Activated T-cell treated with anti-CD3 and anti-CD28 coated beads, Interleukin-2, amount 50 U/mL, for 4 hours (primary cell): ENCODE measurements around the gene SUPT3H. TPM values are rescaled to one million over a fixed set of nuclear protein-coding genes. Genes with fewer than 3 reads are reported as not detected.

ENCODE experiments used
- ATAC-seq, 2 donors: fragments of 200-7000 bp; cut with Tn5 transposase; one replicate each; pipeline ENCODE4 v1.10.0; 2021
- DNase-seq: peaks from one replicate; pipeline ENCODE4 v3.0.0-alpha.2; 2020
- H3K27me3 Mint-ChIP-seq: one replicate; pipeline ENCODE4 v1.8.0; 2021; ENCODE audit warnings: low read depth, mixed read lengths
- H3K36me3 Mint-ChIP-seq: one replicate; pipeline ENCODE4 v1.8.0; 2022; ENCODE audit warnings: mixed read lengths; ENCODE audit not compliant: insufficient read depth
- H3K4me1 Mint-ChIP-seq: one replicate; pipeline ENCODE4 v1.8.0; 2021; ENCODE audit warnings: low read depth, mixed read lengths
- H3K4me3 Mint-ChIP-seq: one replicate; pipeline ENCODE4 v1.8.0; 2021; ENCODE audit warnings: mild to moderate bottlenecking, moderate library complexity, mixed read lengths
- H3K9me3 Mint-ChIP-seq: one replicate; pipeline ENCODE4 v1.8.0; 2021; ENCODE audit warnings: mixed read lengths
- total RNA-seq, 3 donors: library from RNA; stranded (reverse); gene quantifications; one replicate each; pipeline ENCODE4 v1.2.1, GENCODE V29; 2021

Gene SUPT3H
- 10 to 100 TPM; 14.1 to 15.7 (median 15.7) TPM for total RNA-seq

GRCh38 chr6:45377554-45378333 is at the start of gene SUPT3H:
Gene SUPT3H, minus strand, starts transcription at chr6:45377934.
- no peaks in the 10 kb centered on the region for H3K27me3 Mint-ChIP-seq
- peaks cover 20% of the 10 kb centered on the region for H3K4me1 Mint-ChIP-seq
- H3K4me3 Mint-ChIP-seq = peak within 1 kb of the TSS; percentile 97
- no peaks in the 10 kb centered on the region for H3K36me3 Mint-ChIP-seq
- no peaks in the 10 kb centered on the region for H3K9me3 Mint-ChIP-seq
- ATAC-seq = peak; percentile 85 to 86
- peak; percentile 93 for DNase-seq

GRCh38 chr6:45426251-45426650 is 48.5 kb upstream of the SUPT3H start:
- no peaks in the 10 kb centered on the region for H3K27me3 Mint-ChIP-seq
- ATAC-seq (no peak), DNase-seq (no peak)
- H3K36me3 Mint-ChIP-seq = peaks cover 5% of the 10 kb centered on the region
- peak overlapping the region; percentile 47 for H3K4me3 Mint-ChIP-seq
- H3K4me1 Mint-ChIP-seq = peaks cover 53% of the 10 kb centered on the region
- no peaks in the 10 kb centered on the region for H3K9me3 Mint-ChIP-seq

- no peaks in the 10 kb centered on the region for H3K9me3 Mint-ChIP-seq
- ATAC-seq = no peak
- peaks cover 8% of the 10 kb centered on the region for H3K27me3 Mint-ChIP-seq
- DNase-seq = no peak
- peaks cover 56% of the 10 kb centered on the region for H3K4me1 Mint-ChIP-seq
- peaks cover 5% of the 10 kb centered on the region for H3K36me3 Mint-ChIP-seq
- peak overlapping the region; percentile 96 for H3K4me3 Mint-ChIP-seq
These were observed 46.7 kb upstream of the SUPT3H start for GRCh38 chr6:45424451-45424861.

DNA sequence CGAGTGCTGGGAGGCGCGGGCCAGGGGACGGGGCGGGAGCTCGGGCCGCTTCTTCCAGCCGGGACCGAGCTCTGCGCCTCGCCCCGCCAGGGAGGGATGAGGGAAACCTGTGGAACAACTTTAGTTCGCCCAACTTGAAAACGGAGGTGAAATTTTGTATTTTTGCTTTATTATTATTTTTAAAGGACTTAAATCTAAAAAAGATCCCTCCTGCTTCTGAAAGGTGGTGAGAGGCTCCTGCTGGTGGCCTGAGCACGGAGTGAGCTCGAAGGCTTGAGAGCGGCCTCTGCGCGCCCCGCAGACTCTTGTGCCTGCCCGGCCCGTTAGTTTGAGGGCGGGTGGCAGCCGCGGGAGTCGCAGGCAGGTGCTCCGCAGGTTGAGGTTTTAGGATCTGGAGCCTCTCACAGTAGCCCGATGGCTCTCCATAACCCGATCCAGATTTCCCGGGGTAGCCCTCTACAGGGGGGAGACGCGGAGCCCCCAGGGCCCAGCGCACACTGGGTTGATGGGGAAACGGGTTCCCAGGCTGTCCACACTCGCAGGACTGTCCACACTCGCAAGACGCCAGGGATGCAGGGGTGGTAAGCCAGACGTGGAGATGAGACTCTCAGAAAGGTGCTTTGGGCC is 46.2 kb upstream of the SUPT3H start:
- H3K36me3 Mint-ChIP-seq = peaks cover 3% of the 10 kb centered on the region
- DNase-seq = no peak
- ATAC-seq = no peak
- H3K4me3 Mint-ChIP-seq = peak overlapping the region; percentile 96
- no peaks in the 10 kb centered on the region for H3K9me3 Mint-ChIP-seq
- peaks cover 12% of the 10 kb centered on the region for H3K27me3 Mint-ChIP-seq
- peaks cover 55% of the 10 kb centered on the region for H3K4me1 Mint-ChIP-seq

- Mint-ChIP-seq H3K4me1 (peaks cover 49% of the 10 kb centered on the region), H3K9me3 (no peaks in the 10 kb centered on the region), H3K4me3 (peak overlapping the region; percentile 96), H3K27me3 (peaks cover 14% of the 10 kb centered on the region), H3K36me3 (no peaks in the 10 kb centered on the region)
- DNase-seq (peak; percentile 11), ATAC-seq (peak; percentile 8 to 9)
These were observed 45.5 kb upstream of the SUPT3H start for GRCh38 chr6:45423111-45423823.

DNA sequence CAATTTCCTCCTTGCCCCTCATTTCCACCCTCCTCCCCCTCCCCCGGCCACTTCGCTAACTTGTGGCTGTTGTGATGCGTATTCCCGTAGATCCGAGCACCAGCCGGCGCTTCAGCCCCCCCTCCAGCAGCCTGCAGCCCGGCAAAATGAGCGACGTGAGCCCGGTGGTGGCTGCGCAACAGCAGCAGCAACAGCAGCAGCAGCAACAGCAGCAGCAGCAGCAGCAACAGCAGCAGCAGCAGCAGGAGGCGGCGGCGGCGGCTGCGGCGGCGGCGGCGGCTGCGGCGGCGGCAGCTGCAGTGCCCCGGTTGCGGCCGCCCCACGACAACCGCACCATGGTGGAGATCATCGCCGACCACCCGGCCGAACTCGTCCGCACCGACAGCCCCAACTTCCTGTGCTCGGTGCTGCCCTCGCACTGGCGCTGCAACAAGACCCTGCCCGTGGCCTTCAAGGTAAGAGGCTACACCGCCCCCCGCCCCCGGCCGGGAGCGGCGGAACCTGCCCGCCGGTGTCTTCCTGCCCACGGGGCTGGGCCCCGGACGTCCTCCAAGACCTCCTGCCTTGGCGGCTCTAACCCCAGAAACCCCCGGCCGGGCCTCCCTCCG is 44.9 kb upstream of the SUPT3H start:
- Mint-ChIP-seq H3K9me3 (no peaks in the 10 kb centered on the region), H3K4me3 (peak overlapping the region; percentile 96), H3K36me3 (no peaks in the 10 kb centered on the region), H3K27me3 (peaks cover 15% of the 10 kb centered on the region), H3K4me1 (peaks cover 43% of the 10 kb centered on the region)
- peak; percentile 52 for DNase-seq
- ATAC-seq = peak; percentile 33 to 39

- DNase-seq (peak; percentile 36), ATAC-seq (peak; percentile 23 to 26)
- H3K4me1 Mint-ChIP-seq = peaks cover 42% of the 10 kb centered on the region
- peak overlapping the region; percentile 96 for H3K4me3 Mint-ChIP-seq
- H3K36me3 Mint-ChIP-seq = no peaks in the 10 kb centered on the region
- H3K27me3 Mint-ChIP-seq = peaks cover 15% of the 10 kb centered on the region
- H3K9me3 Mint-ChIP-seq = no peaks in the 10 kb centered on the region
These were observed 44.2 kb upstream of the SUPT3H start for GRCh38 chr6:45421709-45422502.

DNA sequence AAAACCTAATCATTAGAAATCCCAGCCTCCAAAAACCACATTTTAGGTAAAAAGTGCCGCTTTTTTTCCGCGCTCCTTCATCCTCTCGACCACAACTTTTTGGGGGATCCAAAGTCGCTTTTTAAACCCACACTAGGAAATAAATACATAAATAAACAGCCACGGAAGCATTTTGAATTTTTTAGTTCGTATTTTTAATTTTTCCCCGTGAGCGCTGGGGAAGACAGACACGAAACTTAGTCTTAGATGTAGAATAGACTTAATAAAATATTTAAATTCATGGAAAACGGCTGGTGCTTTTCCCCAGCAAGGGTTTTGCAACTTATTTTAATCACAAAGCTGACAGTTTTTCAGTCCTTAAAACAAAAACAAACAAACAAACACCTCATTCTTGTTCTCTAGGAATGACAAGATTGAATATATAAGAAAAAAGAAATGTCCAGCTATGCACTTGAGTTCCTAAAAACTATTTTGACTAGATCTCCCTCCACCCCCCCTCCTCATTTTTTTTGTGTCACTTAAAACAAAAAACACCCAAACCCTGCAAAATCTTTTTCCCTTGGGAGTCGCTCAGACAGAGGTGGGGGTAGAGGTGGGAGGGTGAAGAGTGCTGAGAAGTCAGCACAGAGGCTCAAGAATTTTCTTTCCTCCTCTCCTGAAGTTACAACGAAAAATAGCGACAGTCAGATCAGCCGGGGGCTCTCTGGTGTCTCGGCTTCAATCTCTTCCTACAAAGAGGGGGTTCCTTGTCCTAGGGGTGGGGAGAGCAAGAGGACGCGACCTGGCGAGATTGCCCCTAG is 43.4 kb upstream of the SUPT3H start:
- Mint-ChIP-seq H3K4me3 (peak overlapping the region; percentile 92), H3K4me1 (peaks cover 48% of the 10 kb centered on the region), H3K9me3 (no peaks in the 10 kb centered on the region), H3K36me3 (no peaks in the 10 kb centered on the region), H3K27me3 (peaks cover 15% of the 10 kb centered on the region)
- ATAC-seq (no peak), DNase-seq (no peak)

DNA sequence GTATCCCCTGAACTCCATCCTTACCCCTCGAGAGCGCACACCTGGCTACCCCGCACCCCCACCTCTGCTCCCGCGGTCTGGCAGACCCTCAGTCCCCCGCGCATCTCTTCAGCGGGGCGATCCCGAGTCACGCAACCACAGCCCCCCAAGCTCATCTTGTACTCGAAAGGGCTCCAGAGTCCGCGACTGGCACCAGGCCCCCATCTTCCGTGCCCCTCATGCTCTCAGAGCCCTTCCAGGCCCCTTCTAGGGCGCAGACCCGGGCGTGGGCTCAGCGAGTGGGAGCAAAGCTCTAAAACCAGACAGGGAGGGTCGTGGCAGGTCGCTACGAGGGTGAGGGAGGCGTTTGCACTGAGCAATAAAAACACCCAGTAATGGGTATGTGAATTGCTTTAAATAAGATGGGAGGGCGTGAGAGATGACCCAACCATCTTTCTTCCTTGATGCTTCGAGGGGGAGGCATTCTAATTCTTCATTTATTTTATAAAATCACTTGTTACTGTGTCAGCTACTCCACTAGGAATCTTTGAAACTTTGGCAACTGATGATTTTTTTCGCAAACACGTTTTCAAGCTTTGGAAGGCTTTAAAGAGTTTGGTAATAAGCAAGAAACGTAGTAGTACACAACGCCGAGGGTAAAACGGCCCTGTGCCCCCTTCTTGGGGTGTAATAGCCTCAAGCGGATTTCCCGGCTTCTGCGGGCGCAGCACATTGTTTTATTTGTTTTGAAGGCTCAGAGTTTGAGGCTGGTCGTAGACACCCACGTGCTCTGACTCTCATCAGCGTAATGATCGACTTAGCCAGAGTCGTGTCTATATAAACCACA is 42.6 kb upstream of the SUPT3H start:
- DNase-seq (peak; percentile 45), ATAC-seq (peak; percentile 29 to 30)
- Mint-ChIP-seq H3K4me1 (peaks cover 50% of the 10 kb centered on the region), H3K36me3 (no peaks in the 10 kb centered on the region), H3K27me3 (peaks cover 21% of the 10 kb centered on the region), H3K9me3 (no peaks in the 10 kb centered on the region), H3K4me3 (peak overlapping the region; percentile 92)

- no peaks in the 10 kb centered on the region for H3K36me3 Mint-ChIP-seq
- DNase-seq (peak; percentile 54), ATAC-seq (peak; percentile 32 to 38)
- H3K4me1 Mint-ChIP-seq = peaks cover 47% of the 10 kb centered on the region
- no peaks in the 10 kb centered on the region for H3K9me3 Mint-ChIP-seq
- H3K4me3 Mint-ChIP-seq = peak overlapping the region; percentile 92
- H3K27me3 Mint-ChIP-seq = peaks cover 21% of the 10 kb centered on the region
These were observed 41.9 kb upstream of the SUPT3H start for GRCh38 chr6:45419571-45420082.

DNA sequence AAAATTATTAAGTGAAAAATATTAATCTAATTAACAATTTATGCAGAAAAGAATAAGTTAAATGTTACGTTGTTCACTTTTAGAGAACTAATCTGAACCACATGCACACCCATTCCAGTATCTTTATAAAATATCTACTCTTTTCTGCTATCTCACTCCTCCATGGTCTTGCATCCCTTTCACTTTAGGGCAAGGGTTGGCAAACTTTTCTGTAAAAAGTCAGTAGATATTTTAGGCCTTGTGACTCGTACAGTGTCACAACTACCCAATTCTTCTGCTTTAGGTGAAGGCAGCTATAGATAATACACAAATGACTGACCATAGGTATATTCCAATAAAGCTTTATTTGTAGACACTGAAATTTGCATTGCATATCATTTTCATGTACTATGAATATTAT is 39.7 kb upstream of the SUPT3H start:
- ATAC-seq (no peak), DNase-seq (no peak)
- H3K4me1 Mint-ChIP-seq = peaks cover 39% of the 10 kb centered on the region
- H3K4me3 Mint-ChIP-seq = no peak overlapping the region
- peaks cover 21% of the 10 kb centered on the region for H3K27me3 Mint-ChIP-seq
- no peaks in the 10 kb centered on the region for H3K9me3 Mint-ChIP-seq
- no peaks in the 10 kb centered on the region for H3K36me3 Mint-ChIP-seq

GRCh38 chr6:45416700-45417099 is 39.0 kb upstream of the SUPT3H start:
- no peak overlapping the region for H3K4me3 Mint-ChIP-seq
- no peaks in the 10 kb centered on the region for H3K36me3 Mint-ChIP-seq
- H3K9me3 Mint-ChIP-seq = no peaks in the 10 kb centered on the region
- peaks cover 36% of the 10 kb centered on the region for H3K4me1 Mint-ChIP-seq
- no peak for DNase-seq
- ATAC-seq = no peak
- H3K27me3 Mint-ChIP-seq = peaks cover 21% of the 10 kb centered on the region
